AG08395 (cell line): ENCODE data around the gene HAND2.

Experiments used
- DNase-seq: peaks from one replicate; pipeline ENCODE4 v3.0.0; 2012; ENCODE audit warnings: mixed read lengths, low spot score

The HAND2 gene

GRCh38 chr4:173501592-173502150 lies 28.4 kb downstream of the HAND2 start:
- no peak for DNase-seq

GRCh38 chr4:173500841-173501591 lies 29.0 kb downstream of the HAND2 start:
- DNase-seq: no peak

GRCh38 chr4:173499658-173500535 lies 30.1 kb downstream of the HAND2 start:
- DNase-seq: no peak

GRCh38 chr4:173498771-173499170 lies 31.3 kb downstream of the HAND2 start:
- peak; percentile 47 for DNase-seq

GRCh38 chr4:173498023-173498422 lies 32.0 kb downstream of the HAND2 start:
- DNase-seq: no peak

- peak; percentile 61 for DNase-seq
Observed at GRCh38 chr4:173494013-173494970, 35.7 kb downstream of the HAND2 start.

- DNase-seq: no peak
Observed at GRCh38 chr4:173493041-173493440, 37.0 kb downstream of the HAND2 start.

- no peak for DNase-seq
Observed at GRCh38 chr4:173492315-173492714, 37.7 kb downstream of the HAND2 start.

- DNase-seq: peak; percentile 53
Observed at GRCh38 chr4:173490817-173491528, 39.1 kb downstream of the HAND2 start.

- DNase-seq: no peak
Observed at GRCh38 chr4:173490256-173490655, 39.8 kb downstream of the HAND2 start.

GRCh38 chr4:173489514-173489913 lies 40.5 kb downstream of the HAND2 start:
- peak; percentile 54 for DNase-seq

GRCh38 chr4:173488656-173489055 lies 41.4 kb downstream of the HAND2 start:
- no peak for DNase-seq

GRCh38 chr4:173488074-173488473 lies 42.0 kb downstream of the HAND2 start:
- no peak for DNase-seq

- DNase-seq: no peak
Observed at GRCh38 chr4:173486714-173487392, 43.2 kb downstream of the HAND2 start.

- peak; percentile 14 for DNase-seq
Observed at GRCh38 chr4:173485164-173485563, 44.9 kb downstream of the HAND2 start.

GRCh38 chr4:173482330-173482931 lies 47.6 kb downstream of the HAND2 start:
- DNase-seq: no peak

GRCh38 chr4:173478913-173479283 lies 51.1 kb downstream of the HAND2 start:
- no peak for DNase-seq

- DNase-seq: peak; percentile 25
Observed at GRCh38 chr4:173478201-173478912, 51.7 kb downstream of the HAND2 start.

GRCh38 chr4:173477016-173477415 lies 53.0 kb downstream of the HAND2 start:
- DNase-seq: no peak
